IMR-90 (cell line): ENCODE data around the gene TRAF3IP1. TPM values are rescaled to one million over a fixed set of nuclear protein-coding genes. Genes with fewer than 3 reads are reported as not detected.

ENCODE experiments used
- ATAC-seq: fragments of 200-7000 bp; cut with Tn5 transposase; 2 replicates; pipeline ENCODE4 v1.9.1; 2020; ENCODE audit warnings: low read depth, mild to moderate bottlenecking, moderate library complexity
- BruUV-seq: library from RNA; stranded (reverse); fragments of 400-500 nt; replicated peaks from 2 replicates; lab custom pipeline; 2021; lab: Mats Ljungman, UMichigan
- CTCF ChIA-PET: fragments of 300-600 bp; formaldehyde crosslinking; extraction: SDS; loops from one replicate; lab custom pipeline; 2021; ENCODE audit warnings: antibody characterized with exemption; lab: Yijun Ruan, JAX
- POLR2A ChIA-PET: fragments of 300-600 bp; sonication (Branson Sonifier 250); formaldehyde crosslinking; loops from one replicate; lab custom pipeline; 2022; ENCODE audit warnings: antibody characterized with exemption; ENCODE audit not compliant: unreplicated experiment; lab: Charles Lee
- DNase-seq: peaks from one replicate; pipeline ENCODE4 v3.0.0; 2013
- H2AFZ ChIP-seq: replicated peaks from 2 replicates; pipeline ENCODE3; 2013; ENCODE audit warnings: low read length, mild to moderate bottlenecking; ENCODE audit not compliant: poor library complexity
- H2AK5ac ChIP-seq: 2 replicates; pipeline ENCODE4 v1.6.1; 2013; ENCODE audit warnings: low read depth, low read length, inconsistent platforms
- H2AK9ac ChIP-seq: replicated peaks from 2 replicates; pipeline ENCODE3; 2013; ENCODE audit warnings: mild to moderate bottlenecking, low read depth, low read length, moderate library complexity; ENCODE audit not compliant: poor library complexity
- H2BK120ac ChIP-seq: 2 replicates; pipeline ENCODE4 v1.6.1; 2013; ENCODE audit warnings: low read depth, low read length, inconsistent platforms
- H2BK15ac ChIP-seq: 3 replicates; pipeline ENCODE4 v1.6.1; 2013; ENCODE audit warnings: low read depth, low read length, inconsistent platforms
- H2BK20ac ChIP-seq: 2 replicates; pipeline ENCODE4 v1.6.1; 2013; ENCODE audit warnings: low read depth, mild to moderate bottlenecking, inconsistent platforms, low read length, moderate library complexity
- H2BK5ac ChIP-seq: 2 replicates; pipeline ENCODE4 v1.6.1; 2013; ENCODE audit warnings: mild to moderate bottlenecking, low read depth, low read length, inconsistent platforms; ENCODE audit not compliant: poor library complexity, severe bottlenecking
- H3K14ac ChIP-seq: replicated peaks from 2 replicates; pipeline ENCODE4 v1.6.1; 2013; ENCODE audit warnings: low read depth, low read length, inconsistent platforms
- H3K18ac ChIP-seq: 2 replicates; pipeline ENCODE4 v1.6.1; 2013; ENCODE audit warnings: low read depth, low read length, control low read depth
- H3K23ac ChIP-seq: 2 replicates; pipeline ENCODE4 v1.6.1; 2013; ENCODE audit warnings: low read depth, low read length, inconsistent platforms
- H3K27ac ChIP-seq: 2 replicates; pipeline ENCODE4 v1.5.1; 2013; ENCODE audit warnings: mild to moderate bottlenecking, control low read depth, low read length; ENCODE audit not compliant: insufficient read depth
- H3K27me3 ChIP-seq: 2 replicates; pipeline ENCODE4 v1.6.1; 2013; ENCODE audit warnings: low read length; ENCODE audit not compliant: control insufficient read depth, insufficient read depth
- H3K36me3 ChIP-seq: 2 replicates; pipeline ENCODE4 v1.6.1; 2013; ENCODE audit warnings: low read length, mixed read lengths; ENCODE audit not compliant: control insufficient read depth, insufficient read depth
- H3K4ac ChIP-seq: 2 replicates; pipeline ENCODE4 v1.6.1; 2013; ENCODE audit warnings: low read depth, low read length, inconsistent platforms
- H3K4me1 ChIP-seq: 2 replicates; pipeline ENCODE4 v1.6.1; 2013; ENCODE audit warnings: low read length, mixed read lengths; ENCODE audit not compliant: control insufficient read depth, insufficient read depth
- H3K4me2 ChIP-seq: 2 replicates; pipeline ENCODE4 v1.6.1; 2013; ENCODE audit warnings: low read depth, mild to moderate bottlenecking, control low read depth, low read length, moderate library complexity
- H3K4me3 ChIP-seq: 2 replicates; pipeline ENCODE4 v1.5.1; 2013; ENCODE audit warnings: low read depth, mild to moderate bottlenecking, control low read depth, low read length, moderate library complexity; ENCODE audit not compliant: insufficient read depth
- H3K56ac ChIP-seq: 2 replicates; pipeline ENCODE4 v1.6.1; 2013; ENCODE audit warnings: low read length, inconsistent platforms; ENCODE audit not compliant: insufficient read depth; ENCODE audit errors: extremely low read depth
- H3K79me1 ChIP-seq, 2 experiments: 2 replicates each; pipeline ENCODE4 v1.6.1; 2013; ENCODE audit warnings: low read length in 2 of 2, inconsistent platforms in 1 of 2, low read depth in 1 of 2
- H3K9ac ChIP-seq: 2 replicates; pipeline ENCODE4 v1.6.1; 2013; ENCODE audit warnings: low read depth, low read length, control low read depth
- H3K9me1 ChIP-seq: 2 replicates; pipeline ENCODE4 v1.6.1; 2013; ENCODE audit warnings: low read length, inconsistent platforms; ENCODE audit not compliant: insufficient read depth
- H3K9me3 ChIP-seq: 2 replicates; pipeline ENCODE4 v1.6.1; 2013; ENCODE audit warnings: low read length; ENCODE audit not compliant: control insufficient read depth, insufficient read depth
- H4K20me1 ChIP-seq: 2 replicates; pipeline ENCODE4 v1.6.1; 2013; ENCODE audit warnings: low read length, inconsistent platforms; ENCODE audit not compliant: insufficient read depth
- H4K5ac ChIP-seq: 2 replicates; pipeline ENCODE4 v1.6.1; 2013; ENCODE audit warnings: mild to moderate bottlenecking, low read depth, low read length, control low read depth
- H4K8ac ChIP-seq, 2 experiments: 2 replicates each; pipeline ENCODE4 v1.6.1; 2013; ENCODE audit warnings: low read depth in 2 of 2, low read length in 2 of 2, control low read depth in 1 of 2, inconsistent platforms in 1 of 2
- H4K91ac ChIP-seq: 2 replicates; pipeline ENCODE4 v1.6.1; 2013; ENCODE audit warnings: low read depth, low read length, inconsistent platforms; ENCODE audit not compliant: insufficient read depth
- BHLHE40 ChIP-seq: fragments of 150-350 bp; IDR thresholded peaks from 2 replicates; pipeline ENCODE4 v1.6.1; 2016; ENCODE audit warnings: mild to moderate bottlenecking, low read depth, low read length
- CEBPB ChIP-seq: IDR thresholded peaks from 2 replicates; pipeline ENCODE4 v1.6.1; 2012; ENCODE audit warnings: low read depth, low read length, improper control_type of control experiment
- ELK1 ChIP-seq: fragments of 150-350 bp; IDR thresholded peaks from 2 replicates; pipeline ENCODE4 v1.6.1; 2016; ENCODE audit warnings: low read depth, mild to moderate bottlenecking, low read length, moderate library complexity, borderline replicate concordance
- FOS ChIP-seq: fragments of 150-350 bp; IDR thresholded peaks from 2 replicates; pipeline ENCODE4 v1.6.1; 2016; ENCODE audit warnings: low read depth, low read length
- MAZ ChIP-seq: IDR thresholded peaks from 2 replicates; pipeline ENCODE4 v1.6.1; 2012; ENCODE audit warnings: low read depth, mild to moderate bottlenecking, low read length, improper control_type of control experiment, moderate library complexity, borderline replicate concordance
- SMC3 ChIP-seq: fragments of 150-350 bp; IDR thresholded peaks from 2 replicates; pipeline ENCODE4 v1.6.1; 2016; ENCODE audit warnings: low read depth, mild to moderate bottlenecking, antibody characterized with exemption, low read length, moderate library complexity
- WGBS, 2 experiments: methylation state at CpG; one replicate each; pipeline versions ENCODE4 v1.1.5 to v1.1.7; 2013; ENCODE audit warnings: missing lambda C conversion rate in 2 of 2; ENCODE audit not compliant: insufficient read length in 1 of 2; ENCODE audit errors: extremely low coverage in 2 of 2; 5-methylcytosine and 5-hydroxymethylcytosine counted together
- dilution Hi-C: fragments of 300-500 bp; cut with HindIII; formaldehyde crosslinking; loops from one replicate; pipeline ENCODE4 v1.14.3; 2018; ENCODE audit warnings: low sequenced_read_pairs; ENCODE audit not compliant: unreplicated experiment
- in situ Hi-C: fragments of 300-500 bp; cut with MboI; formaldehyde crosslinking; loops from 3 replicates; pipeline ENCODE4 v1.14.3; 2019; ENCODE audit warnings: low sequenced_read_pairs, inconsistent platforms, mixed read lengths
- intact Hi-C: fragments of 100-400 bp; cut with micrococcal nuclease; formaldehyde crosslinking; loops from 2 replicates; pipeline ENCODE4 v1.10.0; 2022
- polyA plus RNA-seq, 3 experiments: library from polyadenylated mRNA; depleted of rRNA; stranded (reverse); fragments of >200 nt; gene quantifications; 2 replicates each; pipeline ENCODE4 v1.2.3, GENCODE V29; 2012; ENCODE audit warnings: low replicate concordance in 1 of 3
- total RNA-seq: library from RNA; depleted of rRNA; stranded (reverse); fragments of >200 nt; gene quantifications from 2 replicates; pipeline ENCODE4 v1.2.3, GENCODE V29; 2012
- TF ChIP-seq, protein P1 (sequence below): fragments of 150-350 bp; IDR thresholded peaks from 2 replicates; pipeline ENCODE4 v1.6.1; 2017; ENCODE audit warnings: mild to moderate bottlenecking, antibody characterized with exemption, low read length, low read depth

TRAF3IP1 gene
- total and polyA plus RNA-seq, 2 of the 4 experiments (the other 2 are of a cell fraction): 5.9 to 8.3 TPM

DNA sequence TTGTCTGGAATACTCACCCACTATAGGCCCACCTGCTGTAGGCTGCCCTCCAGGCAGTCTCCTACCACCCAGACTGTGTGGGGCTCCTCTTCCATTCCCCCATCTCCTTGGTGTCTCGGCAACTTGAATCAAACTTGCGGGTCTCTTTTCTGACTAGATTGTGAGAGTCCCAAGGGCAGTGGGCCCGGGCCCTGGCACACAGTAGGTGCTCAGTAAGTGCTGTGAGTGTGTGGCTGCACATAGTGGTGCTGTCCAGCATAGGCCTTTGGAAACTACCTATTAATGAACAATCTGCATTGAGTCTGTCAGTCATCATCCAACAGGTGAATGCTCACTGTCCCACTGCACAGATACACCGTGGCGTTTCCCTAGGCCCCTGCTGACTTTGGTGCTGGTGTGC, 62.8 kb downstream of the TRAF3IP1 start:
- dilution Hi-C loops: no loop called here

More for the DNA sequence above, 62.8 kb downstream of the TRAF3IP1 start:
- Histone ChIP-seq H3K27ac (no peak overlapping the region), H3K4me1 (peaks cover 16% of the 10 kb centered on the region), H3K9me3 (no peaks in the 10 kb centered on the region), H3K27me3 (no peaks in the 10 kb centered on the region), H2BK5ac (no peak overlapping the region), H2BK15ac (no peak overlapping the region), H4K91ac (no peak overlapping the region), H2AK9ac (no peak overlapping the region), H3K9me1 (peaks cover 18% of the 10 kb centered on the region), H3K79me1 (peaks cover 0 to 12% of the 10 kb centered on the region in 2 experiments; a peak in 3 of 4 replicates), H3K18ac (no peak overlapping the region), H3K14ac (no peak overlapping the region), H2AFZ (no peak overlapping the region), H3K4ac (no peak overlapping the region), H2BK20ac (no peak overlapping the region), H4K8ac (no peak overlapping the region), H2AK5ac (no peak overlapping the region), H3K4me2 (no peak overlapping the region), H3K4me3 (no peak overlapping the region), H3K36me3 (peaks cover 7% of the 10 kb centered on the region), H4K5ac (no peak overlapping the region), H3K56ac (no peak overlapping the region), H3K23ac (no peak overlapping the region), H2BK120ac (no peak overlapping the region), H4K20me1 (no peaks in the 10 kb centered on the region), H3K9ac (no peak overlapping the region)
- in situ Hi-C loops: no loop called here
- no peak for TF ChIP-seq BHLHE40
- no peak for TF ChIP-seq ELK1
- TF ChIP-seq MAZ: no peak
- TF ChIP-seq, protein P1, sequence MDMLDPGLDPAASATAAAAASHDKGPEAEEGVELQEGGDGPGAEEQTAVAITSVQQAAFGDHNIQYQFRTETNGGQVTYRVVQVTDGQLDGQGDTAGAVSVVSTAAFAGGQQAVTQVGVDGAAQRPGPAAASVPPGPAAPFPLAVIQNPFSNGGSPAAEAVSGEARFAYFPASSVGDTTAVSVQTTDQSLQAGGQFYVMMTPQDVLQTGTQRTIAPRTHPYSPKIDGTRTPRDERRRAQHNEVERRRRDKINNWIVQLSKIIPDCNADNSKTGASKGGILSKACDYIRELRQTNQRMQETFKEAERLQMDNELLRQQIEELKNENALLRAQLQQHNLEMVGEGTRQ: no peak
- no peak for TF ChIP-seq CEBPB
- TF ChIP-seq SMC3: no peak
- no peak for TF ChIP-seq FOS
- no TSS peak for BruUV-seq
- intact Hi-C loops: no loop called here
- no CpG with 5 or more reads among the region's 5 CpGs for WGBS, 2 experiments
- ChIA-PET CTCF (no interaction called here), POLR2A (no interaction called here)
- DNase-seq (no peak), ATAC-seq (no peak)
